ENCODE results near the gene ZNF511.

ZNF511 gene

DNA sequence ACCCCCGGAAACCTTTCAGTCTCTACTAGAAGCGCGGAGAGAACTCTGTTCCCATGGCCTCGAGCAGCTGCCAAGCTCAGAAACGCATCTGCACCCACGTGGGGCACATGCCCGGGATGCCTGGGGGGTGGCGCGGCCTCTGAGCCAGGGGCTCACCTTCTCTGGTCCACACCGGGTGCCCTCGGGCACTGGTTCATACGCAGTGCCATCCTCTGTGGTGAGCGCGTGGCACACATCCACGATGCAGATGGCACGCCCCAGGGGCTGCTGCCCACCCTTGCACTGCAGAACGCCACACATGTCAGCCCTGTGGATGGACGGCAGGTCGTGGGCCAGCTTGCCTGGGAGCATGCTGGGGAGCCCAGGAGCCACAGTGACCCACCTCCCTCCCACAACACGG lies 38.5 kb upstream of the ZNF511 start:
- no peak for DNase-seq (ENCODE audit: low read depth)
- TF ChIP-seq, protein P1, sequence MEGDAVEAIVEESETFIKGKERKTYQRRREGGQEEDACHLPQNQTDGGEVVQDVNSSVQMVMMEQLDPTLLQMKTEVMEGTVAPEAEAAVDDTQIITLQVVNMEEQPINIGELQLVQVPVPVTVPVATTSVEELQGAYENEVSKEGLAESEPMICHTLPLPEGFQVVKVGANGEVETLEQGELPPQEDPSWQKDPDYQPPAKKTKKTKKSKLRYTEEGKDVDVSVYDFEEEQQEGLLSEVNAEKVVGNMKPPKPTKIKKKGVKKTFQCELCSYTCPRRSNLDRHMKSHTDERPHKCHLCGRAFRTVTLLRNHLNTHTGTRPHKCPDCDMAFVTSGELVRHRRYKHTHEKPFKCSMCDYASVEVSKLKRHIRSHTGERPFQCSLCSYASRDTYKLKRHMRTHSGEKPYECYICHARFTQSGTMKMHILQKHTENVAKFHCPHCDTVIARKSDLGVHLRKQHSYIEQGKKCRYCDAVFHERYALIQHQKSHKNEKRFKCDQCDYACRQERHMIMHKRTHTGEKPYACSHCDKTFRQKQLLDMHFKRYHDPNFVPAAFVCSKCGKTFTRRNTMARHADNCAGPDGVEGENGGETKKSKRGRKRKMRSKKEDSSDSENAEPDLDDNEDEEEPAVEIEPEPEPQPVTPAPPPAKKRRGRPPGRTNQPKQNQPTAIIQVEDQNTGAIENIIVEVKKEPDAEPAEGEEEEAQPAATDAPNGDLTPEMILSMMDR (IDR thresholded peaks at IDR 0.05; ENCODE audit: low read depth, low read length, missing control alignments), result no peak
- H3K4me3 ChIP-seq (ENCODE audit: low read depth, low read length), result no peak overlapping the region

DNA sequence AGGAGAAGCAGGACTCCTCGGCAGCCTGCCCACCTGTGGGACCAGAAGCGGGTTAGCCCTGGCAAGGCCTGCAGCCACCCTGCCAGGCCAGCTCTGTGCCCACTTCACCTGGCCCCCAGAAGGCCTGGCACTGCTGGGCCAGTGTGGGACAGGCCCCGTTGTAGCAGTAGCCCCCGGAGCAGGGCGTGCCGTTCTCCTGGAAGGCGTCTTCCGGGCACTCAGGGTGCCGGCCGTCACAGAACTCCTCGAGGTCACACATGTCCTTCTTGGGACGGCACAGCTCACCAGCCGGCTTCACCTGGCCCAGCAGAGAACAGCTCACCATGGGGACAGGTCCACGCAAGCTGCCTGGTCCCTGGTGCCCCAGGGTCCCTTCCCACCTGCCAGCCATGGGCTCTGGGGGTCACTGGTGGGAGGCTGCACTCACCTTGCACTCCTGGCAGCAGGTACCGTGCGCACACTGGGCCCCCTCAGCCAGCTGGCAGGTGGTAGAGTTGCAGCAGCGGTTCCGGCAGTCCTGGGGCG lies 37.9 kb upstream of the ZNF511 start:
- H3K4me3 ChIP-seq (ENCODE audit: low read depth, low read length), result no peak overlapping the region
- TF ChIP-seq, protein P1 (IDR thresholded peaks at IDR 0.05; ENCODE audit: low read depth, low read length, missing control alignments), result no peak
- no peak for DNase-seq (ENCODE audit: low read depth)

DNA sequence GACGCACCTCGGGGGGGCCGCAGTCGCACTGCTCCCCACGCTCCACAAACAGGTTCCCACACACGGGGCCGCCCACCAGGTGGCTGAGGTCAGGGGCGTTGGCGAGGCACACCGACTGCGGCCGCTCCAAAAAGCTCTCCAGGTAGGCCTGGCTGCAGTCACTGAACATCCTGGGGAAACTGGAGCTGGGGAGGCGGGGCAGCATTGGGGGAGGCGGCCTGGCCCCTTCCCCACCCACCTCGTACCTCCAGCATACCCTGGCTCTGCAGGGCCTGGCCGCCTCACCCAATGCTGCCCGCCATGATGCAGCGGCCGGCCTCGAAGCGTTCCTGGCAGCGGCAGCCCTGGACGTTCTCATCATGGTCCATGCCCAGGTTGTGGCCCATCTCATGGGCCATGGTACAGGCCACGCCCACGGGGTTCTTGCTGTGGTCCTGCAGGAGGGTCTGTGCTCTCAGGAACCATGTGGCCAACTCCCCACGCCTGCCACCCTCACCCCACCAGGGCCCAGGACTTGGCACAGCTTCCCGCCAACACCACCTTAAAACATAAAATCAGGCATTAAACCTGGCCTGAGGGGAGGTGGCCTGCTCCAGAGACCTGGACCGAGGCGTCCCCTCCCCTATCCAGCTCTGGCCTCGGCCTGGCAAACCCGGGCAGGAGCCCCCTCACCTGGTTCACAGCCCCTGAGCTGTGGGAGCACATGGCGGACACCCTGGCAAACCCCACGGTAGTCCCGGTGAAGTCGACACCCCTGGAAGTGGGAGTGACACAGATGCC lies 37.0 kb upstream of the ZNF511 start:
- DNase-seq (ENCODE audit: low read depth), result no peak
- H3K4me3 ChIP-seq (ENCODE audit: low read depth, low read length), result no peak overlapping the region
- TF ChIP-seq, protein P1 (IDR thresholded peaks at IDR 0.05; ENCODE audit: low read depth, low read length, missing control alignments), result no peak

DNA sequence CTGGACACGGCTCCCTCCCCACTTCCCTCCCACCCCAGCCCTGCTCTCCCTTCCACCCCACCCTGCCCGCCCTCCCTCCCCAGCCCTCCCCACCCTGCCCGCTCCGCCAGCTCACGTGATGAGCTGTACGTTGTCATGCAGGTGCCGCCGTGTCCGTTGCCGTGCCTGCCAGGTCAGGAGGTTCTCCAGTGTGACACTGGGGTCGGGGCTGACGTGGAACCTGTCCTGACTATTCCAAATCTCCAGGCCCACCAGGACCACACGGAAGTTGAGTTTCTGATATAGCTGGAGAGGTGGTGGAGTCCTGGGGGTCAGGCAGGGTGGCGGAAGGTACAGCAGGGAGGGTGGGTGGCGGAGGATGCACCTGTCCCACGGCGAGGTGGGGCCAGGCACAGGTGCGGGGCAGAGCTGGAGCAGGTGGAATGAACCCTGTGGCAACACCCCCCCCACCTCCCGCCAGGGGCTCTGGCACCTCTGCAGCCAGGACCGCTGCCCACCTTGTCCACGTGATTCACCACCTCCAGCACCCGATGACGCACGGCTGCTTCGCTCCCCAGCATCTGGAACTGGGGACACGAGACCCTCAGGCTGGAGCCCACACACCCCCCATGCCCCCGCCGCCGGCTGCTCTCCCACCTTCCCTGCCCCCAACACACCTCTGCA lies 36.3 kb upstream of the ZNF511 start:
- DNase-seq (ENCODE audit: low read depth), result no peak
- H3K4me3 ChIP-seq (ENCODE audit: low read depth, low read length), result no peak overlapping the region

DNA sequence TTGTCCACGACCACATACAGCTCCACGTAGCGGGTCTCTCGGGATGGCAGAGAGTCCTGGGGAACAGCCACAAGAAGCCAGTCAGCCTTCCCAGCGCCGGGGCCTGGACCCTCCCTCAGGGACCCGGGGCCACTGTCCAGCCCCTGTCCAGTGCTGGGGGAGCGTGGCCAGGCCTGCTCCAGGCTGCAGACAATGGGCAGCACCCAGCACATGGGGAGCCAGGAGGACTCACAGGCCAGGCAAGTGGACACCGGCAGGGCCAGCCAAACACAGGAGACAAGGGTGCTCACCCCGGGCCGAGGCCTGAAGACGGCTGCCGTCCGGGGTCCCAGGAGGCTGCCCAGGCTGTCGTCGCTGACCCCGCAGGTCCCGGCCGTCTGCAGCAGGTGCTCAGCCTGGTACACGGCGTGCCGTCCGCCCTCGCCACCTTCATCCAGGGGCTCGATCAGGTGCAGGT lies 35.7 kb upstream of the ZNF511 start:
- H3K4me3 ChIP-seq (ENCODE audit: low read depth, low read length), result no peak overlapping the region
- DNase-seq (ENCODE audit: low read depth), result no peak
- TF ChIP-seq, protein P1 (IDR thresholded peaks at IDR 0.05; ENCODE audit: low read depth, low read length, missing control alignments), result no peak

More for the DNA sequence above, 36.3 kb upstream of the ZNF511 start:
- TF ChIP-seq, protein P1 (IDR thresholded peaks at IDR 0.05; ENCODE audit: low read depth, low read length, missing control alignments), result no peak

DNA sequence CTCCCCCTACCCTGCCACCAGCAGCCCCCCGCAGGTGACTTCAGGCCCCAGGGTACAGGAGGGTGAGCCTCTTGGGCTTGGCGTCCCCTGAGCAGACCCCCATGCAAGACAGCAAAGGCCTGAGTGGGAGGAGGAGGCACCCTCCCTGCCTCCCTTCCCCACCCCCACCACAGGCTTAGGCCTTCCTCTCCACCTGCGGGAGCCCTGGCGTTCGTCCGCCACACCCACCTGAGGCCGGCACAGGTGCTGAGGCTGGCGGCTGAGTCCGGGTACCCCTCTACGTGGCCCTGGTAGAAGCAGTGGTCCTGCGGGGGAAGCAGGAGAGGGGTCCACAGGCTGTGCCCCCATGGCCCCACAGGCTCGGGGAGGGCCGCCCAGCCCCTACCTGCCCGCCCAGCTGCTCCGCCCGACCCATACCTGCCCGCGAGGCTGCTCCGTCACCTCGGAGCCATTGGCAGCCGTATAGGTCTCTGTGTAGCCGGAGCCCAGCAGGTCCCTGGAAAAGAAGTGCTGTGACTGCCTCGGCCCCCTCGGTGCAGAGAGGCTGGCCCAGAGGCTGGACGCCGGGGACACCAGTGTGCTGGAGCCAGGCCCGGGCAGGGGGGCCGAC lies 35.1 kb upstream of the ZNF511 start:
- no peak for DNase-seq (ENCODE audit: low read depth)
- TF ChIP-seq, protein P1 (IDR thresholded peaks at IDR 0.05; ENCODE audit: low read depth, low read length, missing control alignments), result no peak
- H3K4me3 ChIP-seq (ENCODE audit: low read depth, low read length), result no peak overlapping the region
